Measurements from ENCODE around the gene MYLIP.
A peak's percentile ranks its signal among the peaks of the same experiment; 100 is the strongest.

The MYLIP gene

DNA sequence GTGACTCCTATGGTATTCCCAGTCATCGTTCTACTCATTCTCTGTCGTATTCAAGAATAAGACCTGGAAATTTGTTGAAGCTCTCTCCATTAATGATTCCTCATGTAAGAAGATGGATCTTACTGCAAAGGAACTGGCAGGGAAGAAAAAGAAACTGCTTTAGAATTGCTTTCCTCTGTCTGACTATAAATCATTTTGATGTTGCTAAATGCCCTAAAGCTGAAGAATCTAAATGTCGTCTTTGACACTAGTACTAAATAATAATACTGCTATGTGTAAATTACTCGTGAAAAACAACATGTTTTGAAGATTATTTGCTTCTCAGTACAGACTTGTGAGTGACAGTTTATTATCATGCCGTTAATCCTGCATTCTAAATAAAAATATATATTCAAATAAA lies 20.5 kb upstream of the MYLIP start:
- no peak for DNase-seq (ENCODE audit: low read depth)

DNA sequence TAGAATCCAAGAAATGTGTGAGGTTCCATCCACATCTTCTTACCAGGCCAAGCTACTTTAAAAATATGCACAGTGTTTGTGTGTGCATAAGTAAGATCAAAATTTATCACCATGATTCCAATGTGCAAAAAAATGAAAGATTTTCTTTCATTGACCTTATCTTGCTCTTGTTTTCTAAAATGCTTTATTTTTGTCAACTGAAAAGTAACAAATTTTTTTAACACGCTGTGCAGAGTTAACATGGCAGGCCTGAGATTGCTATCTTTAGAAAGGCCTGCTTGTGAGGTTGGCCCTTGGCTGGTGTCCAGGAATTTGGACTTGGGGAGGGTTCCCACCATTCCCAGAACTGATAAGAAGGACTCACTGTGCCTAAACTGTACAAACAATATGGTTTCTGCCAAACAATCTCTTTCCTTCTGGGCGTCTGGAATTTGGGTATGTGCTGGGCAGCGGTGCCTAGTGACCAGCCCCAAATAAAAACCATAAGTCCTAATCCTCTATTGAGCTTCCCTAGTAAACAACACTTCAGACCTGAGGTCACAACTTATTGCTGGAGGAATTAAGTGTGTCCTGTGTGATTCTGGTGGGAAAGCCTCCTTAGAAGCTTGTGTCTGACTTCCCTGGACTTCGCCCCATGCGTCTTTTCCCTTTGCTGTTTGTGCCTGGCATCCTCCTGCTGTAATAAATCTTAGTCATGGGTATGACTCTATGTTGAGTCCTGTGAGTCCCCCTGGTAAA lies 19.8 kb upstream of the MYLIP start:
- DNase-seq (ENCODE audit: low read depth), result no peak

GRCh38 chr6:16109659-16110305 lies 19.1 kb upstream of the MYLIP start:
- DNase-seq (ENCODE audit: low read depth), result no peak

GRCh38 chr6:16118825-16119224 lies 10.1 kb upstream of the MYLIP start:
- DNase-seq (ENCODE audit: low read depth), result no peak

DNA sequence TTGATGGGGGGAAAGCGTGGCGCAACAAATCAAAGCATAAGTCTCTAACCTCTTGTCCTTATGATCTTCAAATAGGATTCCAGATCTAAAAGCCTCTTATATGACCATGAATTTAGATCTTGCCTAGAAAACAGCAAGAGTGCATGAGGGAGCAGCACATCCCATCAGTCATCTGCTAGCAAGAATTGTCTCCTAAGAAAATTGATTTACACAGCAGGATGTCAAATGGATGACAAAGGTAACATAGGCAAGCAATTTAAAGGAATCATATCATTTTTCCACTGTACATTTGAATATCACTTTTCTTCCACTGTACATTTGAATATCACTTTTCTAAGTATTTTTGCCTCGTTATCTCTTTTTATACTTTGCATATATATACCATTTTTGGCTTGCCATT lies 7.5 kb upstream of the MYLIP start:
- no peak for DNase-seq (ENCODE audit: low read depth)

- no peak for DNase-seq (ENCODE audit: low read depth)
Observed at GRCh38 chr6:16122197-16122596, 6.7 kb upstream of the MYLIP start.

DNA sequence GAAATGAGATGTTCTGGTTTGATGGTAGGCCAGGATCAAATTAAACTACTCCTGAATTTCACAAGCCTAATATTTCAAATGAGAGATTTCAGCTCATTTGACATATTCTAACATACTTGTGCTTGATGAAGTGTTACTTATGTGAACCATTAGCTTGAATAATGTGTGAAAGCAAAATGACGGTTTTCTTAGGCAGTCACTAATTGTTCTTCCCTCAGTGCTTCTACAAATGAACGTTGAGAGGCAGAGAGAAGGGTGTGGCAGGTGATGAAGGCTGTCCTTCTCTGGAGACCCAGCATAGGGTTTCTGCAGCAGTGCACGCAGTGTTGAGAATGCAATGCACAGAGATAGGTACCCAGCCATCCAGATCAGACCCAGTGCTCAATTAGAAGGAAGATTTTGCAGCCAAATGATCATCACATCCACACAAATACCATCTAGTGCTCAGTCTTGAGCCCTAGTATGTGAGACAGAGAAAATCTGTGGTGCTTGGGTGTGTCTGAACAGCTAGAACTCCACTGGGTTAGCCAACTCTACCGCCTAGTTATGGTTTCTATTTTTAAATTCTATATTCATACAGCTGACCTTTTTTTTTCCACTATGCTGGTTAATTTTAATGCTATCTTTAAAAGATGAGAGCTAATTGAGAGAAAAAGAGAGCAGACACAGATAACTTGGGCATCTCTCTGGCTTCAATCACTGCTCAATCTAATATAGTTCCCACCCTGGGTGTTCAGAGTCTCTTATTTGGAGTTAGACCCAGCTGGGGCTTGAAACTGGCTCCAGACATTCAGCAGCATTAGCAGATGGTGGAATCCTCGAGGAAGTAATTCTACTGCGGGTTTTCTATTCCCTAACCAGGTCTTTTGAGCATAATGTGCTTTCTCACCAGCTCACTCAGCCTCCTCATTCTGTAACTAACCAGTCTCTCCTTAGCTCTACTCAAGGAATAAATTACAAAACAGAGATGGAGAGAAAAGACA lies 4.4 kb upstream of the MYLIP start:
- DNase-seq (ENCODE audit: low read depth), result no peak

GRCh38 chr6:16126056-16126455 lies 2.8 kb upstream of the MYLIP start:
- DNase-seq (ENCODE audit: low read depth), result no peak

- no peak for DNase-seq (ENCODE audit: low read depth)
Observed at GRCh38 chr6:16126861-16127260, 2.0 kb upstream of the MYLIP start.

DNA sequence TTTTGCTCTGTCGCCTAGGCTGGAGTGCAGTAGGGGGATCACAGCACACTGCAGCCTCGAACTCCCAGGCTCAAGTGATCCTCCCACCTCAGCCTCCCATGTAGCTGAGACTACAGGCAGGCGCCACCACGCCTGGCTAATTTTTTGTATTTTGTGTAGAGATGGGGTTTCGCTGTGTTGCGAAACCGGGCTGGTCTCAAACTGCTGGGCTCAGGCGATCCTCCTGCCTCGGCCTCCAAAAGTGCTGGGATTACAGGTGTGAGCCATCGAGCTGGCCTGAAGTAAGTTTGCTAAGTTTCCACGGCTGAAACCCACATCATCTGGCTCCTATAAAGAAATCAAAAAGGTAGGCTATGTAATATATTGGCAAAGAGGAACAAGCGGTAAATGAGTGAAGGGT lies 1.4 kb upstream of the MYLIP start:
- no peak for DNase-seq (ENCODE audit: low read depth)

- no peak for DNase-seq (ENCODE audit: low read depth)
Observed at GRCh38 chr6:16129623-16130401, 926 bp downstream of the MYLIP start.

GRCh38 chr6:16130437-16130891 lies 1.6 kb downstream of the MYLIP start:
- no peak for DNase-seq (ENCODE audit: low read depth)

- DNase-seq (ENCODE audit: low read depth), result peak; percentile 54
Observed at GRCh38 chr6:16130932-16131387, 2.1 kb downstream of the MYLIP start.

- no peak for DNase-seq (ENCODE audit: low read depth)
Observed at GRCh38 chr6:16132909-16133308, 4.0 kb downstream of the MYLIP start.

DNA sequence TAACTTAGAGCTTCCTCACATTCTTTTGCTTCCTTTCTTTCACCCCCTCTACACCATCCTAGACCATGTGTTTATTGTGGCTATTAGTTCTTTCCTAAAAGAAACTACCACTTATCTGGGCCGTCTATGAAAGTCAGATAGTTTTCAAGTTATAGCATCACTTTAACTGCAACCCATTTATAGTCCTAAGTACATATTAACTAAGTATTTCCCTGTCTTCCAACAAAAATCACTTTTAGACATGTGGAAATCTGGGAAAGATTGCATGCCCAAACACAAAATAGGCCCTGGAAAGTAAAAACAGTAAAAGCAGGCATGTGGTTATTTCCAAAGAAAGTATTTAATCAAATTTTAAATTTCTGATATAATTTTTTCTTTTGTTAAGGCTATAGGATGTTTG lies 5.5 kb downstream of the MYLIP start:
- DNase-seq (ENCODE audit: low read depth), result no peak

DNA sequence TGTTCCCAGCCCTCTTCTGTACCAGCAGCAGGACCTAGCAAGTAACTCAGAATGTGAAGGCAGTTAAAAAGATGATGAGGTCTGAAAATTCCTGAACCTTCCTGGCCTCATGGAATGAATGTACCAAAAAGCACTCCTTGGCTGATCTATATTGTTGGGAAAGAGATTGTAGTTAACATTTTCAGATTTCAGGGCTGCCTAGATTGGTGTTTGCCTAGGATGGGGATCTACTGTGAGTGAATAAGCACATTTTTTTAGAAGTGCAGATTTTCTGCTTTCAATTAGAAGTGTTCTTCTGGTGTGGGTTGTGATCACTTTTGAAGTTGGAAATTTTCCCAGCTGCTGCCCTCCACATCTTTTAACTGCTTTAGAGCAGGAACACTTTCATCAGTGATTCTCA lies 6.2 kb downstream of the MYLIP start:
- DNase-seq (ENCODE audit: low read depth), result no peak

- no peak for DNase-seq (ENCODE audit: low read depth)
Observed at GRCh38 chr6:16136091-16136490, 7.2 kb downstream of the MYLIP start.

DNA sequence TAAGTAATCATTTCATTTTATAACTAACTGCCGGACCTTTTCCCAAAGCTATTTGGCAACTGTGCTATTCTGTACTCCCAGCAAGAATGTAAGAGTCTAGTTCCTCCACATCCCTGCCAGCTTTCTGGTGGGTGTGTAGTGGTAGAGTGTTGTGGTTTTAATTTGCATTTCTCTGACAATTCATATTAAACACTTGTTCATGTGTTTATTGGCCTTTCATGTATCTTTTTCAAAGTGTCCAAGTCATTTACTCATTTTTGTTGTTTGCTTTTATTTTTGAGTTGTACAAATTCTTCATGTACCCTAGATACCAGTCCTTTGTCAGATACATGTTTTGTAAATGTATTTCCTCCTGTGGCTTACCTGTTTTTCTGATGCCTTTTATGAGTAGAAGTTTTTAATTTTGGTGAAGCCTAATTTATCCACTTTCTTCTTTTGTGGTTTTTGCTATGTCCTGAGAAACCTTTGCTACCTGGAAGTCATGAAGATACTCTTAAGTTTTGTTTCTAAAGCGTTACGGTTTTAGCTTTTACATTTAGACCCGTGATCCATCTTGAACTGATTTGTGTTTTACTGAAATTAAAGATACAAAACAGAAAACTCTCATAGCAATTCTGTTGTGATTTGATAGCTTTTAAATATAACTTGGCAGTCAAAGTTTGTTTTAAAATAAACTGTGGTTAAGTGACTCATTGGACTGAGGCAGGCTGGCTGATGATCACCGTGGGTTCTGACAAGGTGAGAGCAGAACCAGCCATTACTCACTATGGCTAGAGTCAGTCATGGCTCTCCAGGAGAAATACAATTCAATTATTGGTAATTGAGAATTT lies 8.0 kb downstream of the MYLIP start:
- DNase-seq (ENCODE audit: low read depth), result peak; percentile 57

- no peak for DNase-seq (ENCODE audit: low read depth)
Observed at GRCh38 chr6:16137451-16137801, 8.5 kb downstream of the MYLIP start.

- DNase-seq (ENCODE audit: low read depth), result no peak
Observed at GRCh38 chr6:16139556-16139955, 10.7 kb downstream of the MYLIP start.

GRCh38 chr6:16140607-16141006 lies 11.7 kb downstream of the MYLIP start:
- DNase-seq (ENCODE audit: low read depth), result no peak
